Left ventricle myocardium inferior (tissue), 1 donor: Measurements from ENCODE around the gene CCNG2. TPM values are rescaled to one million over a fixed set of nuclear protein-coding genes. Genes with fewer than 3 reads are reported as not detected.

Experiments
- DNase-seq: peaks from one replicate; pipeline ENCODE4 v3.0.0-alpha.2; 2020
- H3K27ac ChIP-seq: fragments of 200-600 bp; replicated peaks from 2 replicates; pipeline ENCODE4 v1.8.0; 2021
- H3K27me3 ChIP-seq: fragments of 200-600 bp; 2 replicates; pipeline ENCODE4 v1.8.0; 2021; ENCODE audit warnings: low read depth
- H3K36me3 ChIP-seq: fragments of 200-600 bp; 2 replicates; pipeline ENCODE4 v1.8.0; 2021
- H3K4me1 ChIP-seq: fragments of 200-600 bp; 2 replicates; pipeline ENCODE4 v1.8.0; 2021
- H3K4me3 ChIP-seq: fragments of 200-600 bp; 2 replicates; pipeline ENCODE4 v1.8.0; 2021; ENCODE audit warnings: mild to moderate bottlenecking, moderate library complexity
- H3K9me3 ChIP-seq: fragments of 200-600 bp; replicated peaks from 2 replicates; pipeline ENCODE4 v1.8.0; 2021
- CTCF ChIP-seq: fragments of 200-600 bp; IDR thresholded peaks from 2 replicates; pipeline ENCODE4 v1.8.0; 2021; ENCODE audit warnings: antibody characterized with exemption, mild to moderate bottlenecking, borderline replicate concordance
- intact Hi-C: fragments of 100-400 bp; cut with micrococcal nuclease; formaldehyde crosslinking; loops from one replicate; pipeline ENCODE4 v1.11.0; 2022
- total RNA-seq: library from RNA; stranded (reverse); fragmentation: NEBNext Ultra II Directional; extraction: Animal tissue kit (Norgen Biotek cat#: 25700); gene quantifications from one replicate; pipeline ENCODE4 v1.2.1, GENCODE V29; 2021
- donor health status: DM: no; HTN: yes; CAD: no; lungs with severe emphysema.

CCNG2 gene
- total RNA-seq, 1 donor from 2014 or later: 8.5 TPM

GRCh38 chr4:77197361-77197760 lies 40.4 kb downstream of the CCNG2 start:
- no peaks in the 10 kb centered on the region for H3K4me1 ChIP-seq
- TF ChIP-seq CTCF: no peak
- no peaks in the 10 kb centered on the region for H3K9me3 ChIP-seq
- DNase-seq: no peak
- intact Hi-C loops: no loop called here
- H3K4me3 ChIP-seq: no peak overlapping the region
- H3K36me3 ChIP-seq: no peaks in the 10 kb centered on the region
- H3K27ac ChIP-seq: no peak overlapping the region
- peaks cover 51% of the 10 kb centered on the region for H3K27me3 ChIP-seq

DNA sequence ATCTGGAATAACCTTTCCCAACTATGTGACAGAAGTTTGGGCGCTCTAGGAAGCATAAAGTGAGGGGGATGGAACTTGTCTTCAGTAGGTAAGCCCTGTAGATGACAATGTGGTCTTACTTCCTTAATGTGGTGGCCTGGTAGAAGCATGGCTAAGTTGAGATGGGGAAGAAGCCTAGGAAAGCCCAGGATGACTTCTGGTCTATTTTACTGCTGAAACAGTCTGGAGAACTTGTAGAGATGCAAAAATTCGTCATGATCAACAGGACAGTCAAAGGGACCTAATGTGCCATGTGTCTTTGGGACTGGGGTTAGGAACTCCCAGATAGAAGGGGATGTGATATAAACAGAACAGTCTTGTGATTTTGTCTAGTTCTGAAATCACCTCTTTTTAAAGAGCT lies 40.8 kb downstream of the CCNG2 start:
- no peaks in the 10 kb centered on the region for H3K4me1 ChIP-seq
- intact Hi-C loops: no loop called here

DNA sequence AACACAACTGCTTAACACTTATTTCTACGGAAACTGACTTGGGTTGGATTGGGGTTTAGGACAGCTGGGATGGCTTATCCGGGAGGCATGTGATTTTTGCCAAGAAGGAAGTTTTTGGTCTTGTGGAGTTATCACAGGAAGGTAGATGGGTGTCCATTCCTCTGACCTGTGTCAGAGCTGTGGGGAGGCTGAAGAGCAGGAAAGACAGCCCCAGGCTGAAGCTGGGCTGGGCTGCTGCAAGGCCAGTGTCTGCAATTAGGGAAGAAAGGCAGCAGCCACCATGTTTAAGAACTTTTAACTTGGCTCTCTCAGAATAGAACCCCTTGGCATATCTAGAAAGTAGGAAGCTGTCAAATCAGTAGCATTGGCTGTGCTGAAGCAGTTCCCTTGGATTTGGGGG lies 42.3 kb downstream of the CCNG2 start:
- no peak for TF ChIP-seq CTCF

More for the DNA sequence above, 40.8 kb downstream of the CCNG2 start:
- no peak for DNase-seq
- H3K27ac ChIP-seq: no peak overlapping the region
- no peaks in the 10 kb centered on the region for H3K9me3 ChIP-seq
- TF ChIP-seq CTCF: no peak
- H3K36me3 ChIP-seq: no peaks in the 10 kb centered on the region
- peaks cover 51% of the 10 kb centered on the region for H3K27me3 ChIP-seq
- no peak overlapping the region for H3K4me3 ChIP-seq

GRCh38 chr4:77199701-77200100 lies 42.7 kb downstream of the CCNG2 start:
- Histone ChIP-seq H3K27me3 (peaks cover 32% of the 10 kb centered on the region), H3K27ac (no peak overlapping the region), H3K4me3 (no peak overlapping the region), H3K36me3 (no peaks in the 10 kb centered on the region), H3K9me3 (no peaks in the 10 kb centered on the region), H3K4me1 (no peaks in the 10 kb centered on the region)
- no peak for DNase-seq
- intact Hi-C loops: loop anchor here (5.0 to 10.0 kb wide), 3 partner anchors 102 to 695 kb away; no protein-coding TSS in a partner anchor
- TF ChIP-seq CTCF: no peak

More for the DNA sequence above, 42.3 kb downstream of the CCNG2 start:
- DNase-seq: no peak
- H3K9me3 ChIP-seq: no peaks in the 10 kb centered on the region
- peaks cover 36% of the 10 kb centered on the region for H3K27me3 ChIP-seq
- no peak overlapping the region for H3K4me3 ChIP-seq
- intact Hi-C loops: no loop called here
- H3K27ac ChIP-seq: no peak overlapping the region
- no peaks in the 10 kb centered on the region for H3K36me3 ChIP-seq
- no peaks in the 10 kb centered on the region for H3K4me1 ChIP-seq

DNA sequence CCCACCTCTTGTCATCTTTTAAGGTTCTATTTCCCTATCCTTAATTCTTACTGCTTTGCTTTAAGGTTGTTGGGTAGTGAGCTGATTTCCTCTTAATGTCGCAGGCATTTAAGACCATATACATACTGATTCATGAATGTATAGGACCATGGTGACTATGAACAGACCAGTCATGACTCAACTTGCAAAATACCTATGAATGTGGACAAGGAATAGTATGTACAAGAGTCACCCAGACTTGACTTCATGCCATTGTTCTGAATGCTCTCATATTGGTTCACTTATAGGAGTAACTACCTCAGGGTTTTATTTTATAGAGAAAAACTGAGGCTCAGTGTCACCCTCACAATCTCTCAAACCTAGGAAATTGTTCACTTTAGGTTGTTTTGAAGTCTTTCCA lies 44.3 kb downstream of the CCNG2 start:
- H3K4me3 ChIP-seq: no peak overlapping the region
- H3K36me3 ChIP-seq: no peaks in the 10 kb centered on the region
- H3K27me3 ChIP-seq: peaks cover 16% of the 10 kb centered on the region
- H3K27ac ChIP-seq: no peak overlapping the region
- TF ChIP-seq CTCF: no peak
- H3K9me3 ChIP-seq: no peaks in the 10 kb centered on the region
- no peak for DNase-seq
- intact Hi-C loops: loop anchor here (5.0 to 10.0 kb wide), 3 partner anchors 104 to 697 kb away; no protein-coding TSS in a partner anchor
- H3K4me1 ChIP-seq: no peaks in the 10 kb centered on the region

DNA sequence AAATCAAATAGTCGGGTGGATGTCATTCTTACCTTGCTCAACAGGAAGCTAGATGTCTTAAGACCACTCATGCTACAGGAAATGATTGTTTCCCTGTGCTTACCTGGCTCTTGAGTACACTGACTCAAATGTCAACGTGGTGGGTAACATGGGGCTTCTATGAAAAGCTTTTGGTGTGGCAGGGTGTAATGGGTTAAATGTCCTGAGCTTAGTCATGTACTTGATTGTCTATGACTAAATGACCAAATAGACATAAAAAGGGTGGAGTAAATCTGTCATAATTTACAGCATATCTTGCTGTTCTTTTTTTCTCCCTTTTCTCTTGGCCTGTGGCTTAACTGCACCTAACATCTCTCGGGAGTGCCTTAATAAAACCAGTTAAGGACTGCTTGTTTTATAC lies 44.9 kb downstream of the CCNG2 start:
- H3K27ac ChIP-seq: no peak overlapping the region
- no peaks in the 10 kb centered on the region for H3K4me1 ChIP-seq
- no peak for DNase-seq
- intact Hi-C loops: loop anchor here (5.0 to 10.0 kb wide), 3 partner anchors 105 to 697 kb away; no protein-coding TSS in a partner anchor
- no peaks in the 10 kb centered on the region for H3K36me3 ChIP-seq
- no peak overlapping the region for H3K4me3 ChIP-seq
- H3K27me3 ChIP-seq: peaks cover 12% of the 10 kb centered on the region
- no peaks in the 10 kb centered on the region for H3K9me3 ChIP-seq
- no peak for TF ChIP-seq CTCF
